Small intestine (tissue), 7 donors: ENCODE measurements around the gene SLC7A6. TPM values are rescaled to one million over a fixed set of nuclear protein-coding genes. Genes with fewer than 3 reads are reported as not detected.

Source experiments
- DNase-seq, 2 donors: peaks; one replicate each; pipeline versions ENCODE4 v3.0.0 to v3.0.0-alpha.2; 2013
- FAIRE-seq: peaks from 2 replicates; lab custom pipeline; 2012; peaks lifted over from hg19 to GRCh38; lab: Jason Lieb, UNC
- H3K27ac ChIP-seq, 3 donors: one replicate each; pipeline ENCODE4 v1.5.1; 2013; ENCODE audit warnings: low read length in 2 of 3, mild to moderate bottlenecking in 2 of 3, control low read depth in 1 of 3, inconsistent platforms in 1 of 3, low read depth in 1 of 3, moderate library complexity in 1 of 3
- H3K27me3 ChIP-seq, 3 donors: one replicate each; pipeline ENCODE4 v1.6.1; 2013; ENCODE audit warnings: low read length in 3 of 3, inconsistent platforms in 1 of 3; ENCODE audit not compliant: control insufficient read depth in 3 of 3, insufficient read depth in 3 of 3
- H3K36me3 ChIP-seq, 3 donors: one replicate each; pipeline ENCODE4 v1.6.1; 2013; ENCODE audit warnings: low read length in 3 of 3, inconsistent platforms in 1 of 3, low read depth in 1 of 3, mild to moderate bottlenecking in 1 of 3, moderate library complexity in 1 of 3; ENCODE audit not compliant: control insufficient read depth in 3 of 3, insufficient read depth in 2 of 3
- H3K4me1 ChIP-seq, 3 donors: one replicate each; pipeline ENCODE4 v1.6.1; 2013; ENCODE audit warnings: low read length in 2 of 3, inconsistent platforms in 1 of 3, low read depth in 1 of 3, mild to moderate bottlenecking in 1 of 3, moderate library complexity in 1 of 3; ENCODE audit not compliant: control insufficient read depth in 3 of 3, insufficient read depth in 2 of 3
- H3K4me3 ChIP-seq, 3 donors: one replicate each; pipeline ENCODE4 v1.5.1; 2013; ENCODE audit warnings: low read length in 3 of 3, control low read depth in 1 of 3, inconsistent platforms in 1 of 3, low read depth in 1 of 3, mild to moderate bottlenecking in 1 of 3, moderate library complexity in 1 of 3
- H3K9me3 ChIP-seq, 2 donors: one replicate each; pipeline ENCODE4 v1.6.1; 2013; ENCODE audit warnings: low read depth in 1 of 2, low read length in 1 of 2; ENCODE audit not compliant: control insufficient read depth in 2 of 2, insufficient read depth in 1 of 2
- WGBS, 3 donors: extraction: QIAGEN DNeasy Blood & Tissue Kit; methylation state at CpG; one replicate each; pipeline ENCODE4 v1.1.7; 2013; 5-methylcytosine and 5-hydroxymethylcytosine counted together
- polyA plus RNA-seq, 4 donors: library from polyadenylated mRNA; stranded (reverse) in 3 of 4; unstranded in 1 of 4; fragments of 200-250 nt in 3 of 4; fragments of 120-200 nt in 1 of 4; gene quantifications; one replicate each; pipeline versions ENCODE4 v1.2.1 to v1.2.3, GENCODE V29; 2013
- donor health status: healthy with polysubstance abuse.
- donor health status: control.
- donor health status: control.
- donor health status: Bipolar disorder and iron deficiency.
- donor health status: healthy.

Gene SLC7A6
- polyA plus RNA-seq, 4 donors = 2.0 to 8.5 (median 6.7) TPM

DNA sequence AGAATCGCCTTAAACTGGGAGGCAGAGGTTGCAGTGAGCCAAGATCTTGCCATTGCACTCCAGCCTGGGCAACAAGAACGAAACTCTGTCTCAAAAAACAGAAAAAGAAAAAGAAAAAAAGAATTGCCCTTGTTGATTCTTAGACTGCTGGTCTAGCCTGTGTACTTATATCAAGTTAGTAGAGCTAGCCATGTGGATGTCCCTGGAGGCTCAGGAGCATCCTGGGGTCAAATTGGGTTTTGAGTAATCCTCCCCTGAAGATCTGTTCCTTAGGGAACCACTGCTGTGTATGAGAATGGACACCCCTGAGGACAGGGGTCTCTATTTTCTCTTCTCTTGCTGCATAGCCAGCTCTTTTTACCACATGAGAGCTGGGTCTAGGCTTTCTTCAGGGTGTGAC is 24.9 kb downstream of the SLC7A6 start:
- Histone ChIP-seq H3K4me1 (peaks cover 0 to 3% (median 0%) of the 10 kb centered on the region in 3 donors), H3K4me3 (no peak overlapping the region), H3K36me3 (peaks cover 0 to 50% (median 6%) of the 10 kb centered on the region in 3 donors), H3K27me3 (no peaks in the 10 kb centered on the region), H3K9me3 (no peaks in the 10 kb centered on the region), H3K27ac (peak overlapping the region in 1 of 3 donors; percentile 65)
- FAIRE-seq (no peak), DNase-seq (no peak)
- WGBS, 3 donors = 84 to 97% (median 96%) methylated on average over 2 of the region's 2 CpGs

DNA sequence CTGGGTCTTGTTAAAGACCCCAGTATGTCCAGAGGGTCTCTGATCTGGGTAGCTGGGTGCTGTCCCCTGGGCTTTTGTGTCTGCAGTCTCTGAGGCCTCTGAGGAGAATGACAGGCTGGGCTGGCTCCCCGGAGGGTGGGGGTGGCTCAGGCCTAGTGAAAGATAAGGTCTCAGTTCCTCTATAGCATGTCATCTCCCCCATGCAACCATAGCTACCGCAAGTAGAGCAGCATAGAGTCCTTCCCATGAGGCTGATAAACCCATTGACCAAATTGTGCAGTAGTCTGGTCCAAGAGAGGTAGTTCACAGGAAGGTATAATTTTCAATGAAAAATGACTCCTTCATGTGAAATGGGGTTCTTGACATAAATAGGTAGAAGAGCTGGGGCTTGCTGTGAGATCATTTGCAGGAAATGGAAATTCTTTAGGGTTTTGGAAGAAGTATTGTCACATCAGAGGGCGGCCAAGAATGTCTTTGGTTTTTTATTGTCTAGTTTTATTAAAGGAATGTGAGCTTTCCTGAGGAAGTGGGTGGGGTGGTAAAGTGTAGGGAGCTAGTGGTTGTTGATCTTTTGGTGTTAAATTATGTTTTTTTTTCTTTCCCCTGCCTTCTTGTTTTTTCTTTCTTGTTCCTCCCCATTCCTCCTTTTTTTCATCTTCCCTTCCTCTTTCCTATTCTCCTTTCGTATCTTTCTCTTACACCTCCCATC is 25.4 kb downstream of the SLC7A6 start:
- H3K27ac ChIP-seq = peak overlapping the region in 1 of 3 donors; percentile 76
- peaks cover 0 to 3% (median 0%) of the 10 kb centered on the region in 3 donors for H3K4me1 ChIP-seq
- WGBS, 3 donors = 59 to 72% (median 61%) methylated on average over 4 of the region's 4 CpGs
- FAIRE-seq (no peak), DNase-seq (peak in 1 of 2 donors; percentile 18)
- peaks cover 4 to 55% (median 6%) of the 10 kb centered on the region in 3 donors for H3K36me3 ChIP-seq
- no peaks in the 10 kb centered on the region for H3K27me3 ChIP-seq
- H3K9me3 ChIP-seq = no peaks in the 10 kb centered on the region
- H3K4me3 ChIP-seq = no peak overlapping the region

DNA sequence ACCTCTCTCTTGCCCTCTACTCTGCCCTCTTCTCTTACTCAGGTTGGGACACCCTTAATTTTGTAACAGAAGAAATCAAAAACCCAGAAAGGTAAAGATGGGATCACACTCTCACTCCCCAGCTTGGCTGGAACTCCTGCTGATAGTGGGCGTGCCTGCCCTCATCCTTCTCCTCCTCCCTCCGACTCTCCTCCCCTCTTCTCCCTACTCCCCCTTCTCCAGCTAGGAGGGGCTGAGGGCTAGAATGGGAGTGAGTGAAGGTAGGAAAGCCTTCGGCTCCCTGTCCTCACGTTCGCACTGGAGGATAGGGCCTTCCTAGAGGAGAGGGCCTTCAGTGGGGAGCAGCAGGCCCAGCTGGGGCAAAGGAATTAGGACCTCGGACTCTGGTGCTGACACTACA is 26.1 kb downstream of the SLC7A6 start:
- 80 to 87% (median 86%) methylated on average over 6 of the region's 6 CpGs for WGBS, 3 donors
- Histone ChIP-seq H3K9me3 (no peaks in the 10 kb centered on the region), H3K4me1 (peaks cover 0 to 3% (median 0%) of the 10 kb centered on the region in 3 donors), H3K27me3 (no peaks in the 10 kb centered on the region), H3K27ac (peak overlapping the region in 1 of 3 donors; percentile 76), H3K36me3 (peaks cover 4 to 57% (median 6%) of the 10 kb centered on the region in 3 donors), H3K4me3 (no peak overlapping the region)
- no peak for DNase-seq
- no peak for FAIRE-seq

DNA sequence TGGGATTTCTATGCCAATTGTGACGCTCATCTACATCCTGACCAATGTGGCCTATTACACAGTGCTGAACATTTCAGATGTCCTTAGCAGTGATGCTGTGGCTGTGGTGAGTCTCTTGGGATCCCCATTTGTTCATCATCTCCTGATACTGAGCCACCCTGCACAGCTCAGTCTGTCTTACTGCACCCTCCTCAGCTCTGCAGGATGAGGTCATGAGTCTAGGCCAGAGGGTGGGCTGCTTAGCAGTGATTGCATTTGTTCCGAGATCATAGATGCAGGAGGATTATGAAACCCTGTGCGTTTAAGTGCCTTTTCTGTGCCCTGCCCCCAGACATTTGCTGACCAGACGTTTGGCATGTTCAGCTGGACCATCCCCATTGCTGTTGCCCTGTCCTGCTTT is 26.9 kb downstream of the SLC7A6 start:
- Histone ChIP-seq H3K4me3 (no peak overlapping the region), H3K9me3 (no peaks in the 10 kb centered on the region), H3K4me1 (peaks cover 0 to 3% (median 0%) of the 10 kb centered on the region in 3 donors), H3K36me3 (peaks cover 4 to 60% (median 7%) of the 10 kb centered on the region in 3 donors), H3K27ac (no peak overlapping the region), H3K27me3 (no peaks in the 10 kb centered on the region)
- 84 to 92% (median 90%) methylated on average over 4 of the region's 4 CpGs for WGBS, 3 donors
- FAIRE-seq (no peak), DNase-seq (no peak)

DNA sequence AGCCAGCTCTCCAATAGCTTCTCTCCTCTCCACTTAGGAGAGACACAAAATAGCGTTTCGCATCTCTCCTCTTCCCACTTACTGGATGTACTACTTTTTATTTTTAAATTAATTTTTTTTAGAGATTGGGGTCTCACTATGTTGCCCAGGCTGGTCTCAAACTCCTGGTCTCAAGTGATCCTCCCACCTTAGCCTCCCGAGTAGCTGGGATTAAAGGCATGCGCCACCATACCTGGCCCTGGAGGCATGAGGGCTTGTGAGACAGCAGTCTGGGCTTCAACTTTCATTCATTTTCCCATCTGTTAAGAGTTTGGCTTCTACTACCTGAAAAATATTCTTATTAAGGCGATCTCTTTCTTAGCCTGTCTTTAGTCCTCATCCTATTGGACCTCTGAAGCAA is 28.1 kb downstream of the SLC7A6 start:
- no peak overlapping the region for H3K27ac ChIP-seq
- FAIRE-seq (no peak), DNase-seq (no peak)
- peaks cover 10 to 65% (median 12%) of the 10 kb centered on the region in 3 donors for H3K36me3 ChIP-seq
- H3K4me3 ChIP-seq = no peak overlapping the region
- peaks cover 0 to 3% (median 0%) of the 10 kb centered on the region in 3 donors for H3K4me1 ChIP-seq
- WGBS, 3 donors = 94 to 99% (median 96%) methylated on average over 5 of the region's 5 CpGs
- H3K27me3 ChIP-seq = no peaks in the 10 kb centered on the region
- no peaks in the 10 kb centered on the region for H3K9me3 ChIP-seq

DNA sequence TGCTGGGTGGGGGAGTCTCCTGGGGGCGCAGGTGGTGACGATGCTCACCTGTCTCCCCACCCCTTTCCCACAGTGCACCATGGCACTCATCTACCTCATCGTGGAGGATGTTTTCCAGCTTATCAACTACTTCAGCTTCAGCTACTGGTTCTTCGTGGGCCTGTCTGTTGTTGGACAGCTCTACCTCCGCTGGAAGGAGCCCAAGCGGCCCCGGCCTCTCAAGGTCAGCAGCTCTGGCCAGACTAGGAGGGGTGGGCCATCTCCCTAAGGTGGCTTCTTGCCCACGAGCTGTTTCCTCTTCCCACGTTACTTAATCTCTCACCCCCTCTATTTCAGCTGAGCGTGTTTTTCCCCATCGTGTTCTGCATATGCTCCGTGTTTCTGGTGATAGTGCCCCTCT is 32.0 kb downstream of the SLC7A6 start:
- no peaks in the 10 kb centered on the region for H3K27me3 ChIP-seq
- H3K4me1 ChIP-seq = peaks cover 0 to 10% (median 0%) of the 10 kb centered on the region in 3 donors
- FAIRE-seq (no peak), DNase-seq (no peak)
- no peak overlapping the region for H3K27ac ChIP-seq
- WGBS, 3 donors = 83 to 88% (median 87%) methylated on average over 11 to 12 of the region's 12 CpGs
- no peak overlapping the region for H3K4me3 ChIP-seq
- no peaks in the 10 kb centered on the region for H3K9me3 ChIP-seq
- H3K36me3 ChIP-seq = peaks cover 12 to 62% (median 28%) of the 10 kb centered on the region in 3 donors

DNA sequence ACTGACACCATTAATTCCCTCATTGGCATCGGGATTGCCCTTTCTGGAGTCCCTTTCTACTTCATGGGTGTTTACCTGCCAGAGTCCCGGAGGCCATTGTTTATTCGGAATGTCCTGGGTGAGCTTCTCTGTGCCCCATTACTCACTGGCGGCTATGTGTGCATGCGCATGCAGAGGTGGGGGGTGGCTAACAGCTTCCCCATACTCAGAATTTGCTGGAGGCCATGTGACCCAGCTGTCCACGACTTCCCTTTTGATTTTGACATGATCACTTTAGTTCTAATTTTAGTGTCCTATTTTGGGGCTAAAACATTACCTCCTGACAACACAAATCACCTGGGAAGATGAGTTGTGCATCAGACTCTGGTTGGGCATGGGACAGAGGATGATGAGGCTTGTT is 32.4 kb downstream of the SLC7A6 start:
- Histone ChIP-seq H3K4me1 (peaks cover 0 to 10% (median 0%) of the 10 kb centered on the region in 3 donors), H3K27me3 (no peaks in the 10 kb centered on the region), H3K4me3 (no peak overlapping the region), H3K27ac (no peak overlapping the region), H3K9me3 (no peaks in the 10 kb centered on the region), H3K36me3 (peaks cover 12 to 60% (median 28%) of the 10 kb centered on the region in 3 donors)
- FAIRE-seq = no peak
- DNase-seq = no peak
- WGBS, 3 donors = 87 to 92% (median 89%) methylated on average over 6 of the region's 6 CpGs

DNA sequence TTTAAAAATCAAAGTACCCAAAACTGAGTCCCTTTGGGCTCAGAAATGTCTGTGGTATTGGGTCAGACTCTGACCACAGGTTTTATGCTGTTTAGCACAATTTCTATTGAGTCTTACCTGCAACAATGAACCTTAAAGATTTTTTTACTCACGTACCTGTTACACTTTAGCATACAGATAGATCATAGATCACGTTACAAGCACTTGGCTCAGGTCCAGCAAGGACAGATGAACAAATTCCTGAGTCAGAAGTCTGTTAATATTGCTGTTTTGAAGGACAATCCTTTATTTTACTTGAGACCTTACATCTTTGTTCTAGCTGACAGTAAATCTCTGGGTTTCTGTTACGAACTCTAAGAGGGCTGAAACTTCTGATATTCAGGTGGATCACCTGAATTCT is 33.6 kb downstream of the SLC7A6 start:
- DNase-seq = peak; percentile 39 to 56
- 46 to 68% (median 60%) methylated on average over 3 of the region's 3 CpGs for WGBS, 3 donors
- no peak for FAIRE-seq

More for the DNA sequence above, 33.6 kb downstream of the SLC7A6 start:
- Histone ChIP-seq H3K4me3 (no peak overlapping the region), H3K36me3 (peaks cover 12 to 62% (median 34%) of the 10 kb centered on the region in 3 donors), H3K27ac (no peak overlapping the region), H3K27me3 (no peaks in the 10 kb centered on the region), H3K9me3 (no peaks in the 10 kb centered on the region), H3K4me1 (peaks cover 0 to 10% (median 0%) of the 10 kb centered on the region in 3 donors)
